ENCODE results near the gene FLYWCH1.

GRCh38 chr16:2938206-2938605 is 26.5 kb downstream of the FLYWCH1 start:
- TF ChIP-seq CTCF (IDR thresholded peaks at IDR 0.05 in 4 of 5, conservative IDR thresholded peaks at IDR 0.05 in 1 of 5) (no peak), POLR2A (IDR thresholded peaks at IDR 0.05) (no peak)
